Measurements from ENCODE around the gene CBLC.
A peak's percentile ranks its signal among the peaks of the same experiment; 100 is the strongest.

The CBLC gene

DNA sequence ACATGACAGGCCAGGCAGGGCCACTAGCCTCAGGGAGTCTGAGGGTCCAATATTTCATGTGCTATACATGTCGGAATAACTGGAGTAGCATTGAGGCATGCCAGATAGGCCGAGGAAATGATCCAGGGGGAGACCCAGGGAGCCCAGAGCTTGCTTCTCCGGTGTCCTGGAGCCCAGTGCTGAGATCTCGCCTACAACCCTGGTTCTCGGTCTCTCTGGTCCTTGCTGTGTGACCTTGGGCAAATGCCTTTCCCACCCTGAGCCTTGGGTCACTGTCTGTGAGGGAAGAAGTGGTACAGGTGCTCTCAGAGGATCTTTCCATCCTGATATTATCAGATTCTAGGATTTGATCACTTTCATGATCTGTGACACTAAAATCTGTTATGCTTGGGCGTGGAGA, 11.3 kb downstream of the CBLC start:
- Histone ChIP-seq H3K14ac (ENCODE audit: low read length in 2 of 2) (no peak overlapping the region), H3K79me1 (replicated peaks; ENCODE audit: low read length, poor library complexity, severe bottlenecking) (no peaks in the 10 kb centered on the region), H4K91ac (ENCODE audit: low read length) (no peak overlapping the region), H3K4me2 (ENCODE audit: low read length, poor library complexity, severe bottlenecking) (no peak overlapping the region), H2AFZ (ENCODE audit: low read depth, low read length) (no peak overlapping the region), H3K4me1 (ENCODE audit: control insufficient read depth, insufficient read depth, low read depth, low read length) (peaks cover 10% of the 10 kb centered on the region), H3K36me3 (ENCODE audit: control insufficient read depth in 1 of 2, insufficient read depth in 2 of 2, low read depth in 1 of 2, low read length in 2 of 2) (no peaks in the 10 kb centered on the region), H3K27ac (ENCODE audit: low read length, poor library complexity, severe bottlenecking) (no peak overlapping the region), H3K23ac (ENCODE audit: low read length in 2 of 2) (no peak overlapping the region), H2BK12ac (ENCODE audit: low read length in 2 of 2) (no peak overlapping the region), H2BK120ac (ENCODE audit: low read depth, low read length) (peak overlapping the region; percentile 6), H4K8ac (ENCODE audit: low read length) (no peak overlapping the region), H3K9me3 (ENCODE audit: control insufficient read depth, low read length) (no peaks in the 10 kb centered on the region), H3K9ac (ENCODE audit: low read length) (no peak overlapping the region), H2AK5ac (ENCODE audit: low read length, severe bottlenecking) (no peak overlapping the region), H3K27me3 (ENCODE audit: control insufficient read depth in 1 of 2, insufficient read depth in 1 of 2, low read length in 2 of 2) (peaks cover 0 to 7% of the 10 kb centered on the region in 2 experiments), H3K4me3 (ENCODE audit: insufficient read depth in 1 of 2, low read depth in 1 of 2, low read length in 2 of 2) (no peak overlapping the region), H2BK15ac (ENCODE audit: low read depth, poor library complexity, severe bottlenecking) (no peak overlapping the region), H3K18ac (ENCODE audit: low read depth in 1 of 2, low read length in 2 of 2) (no peak overlapping the region), H2BK5ac (ENCODE audit: low read depth, low read length, poor library complexity, severe bottlenecking) (no peak overlapping the region), H3K4ac (ENCODE audit: low read depth in 1 of 2, low read length in 2 of 2) (no peak overlapping the region)
- 94% methylated on average over 6 of the region's 6 CpGs for WGBS
- no peak for DNase-seq

DNA sequence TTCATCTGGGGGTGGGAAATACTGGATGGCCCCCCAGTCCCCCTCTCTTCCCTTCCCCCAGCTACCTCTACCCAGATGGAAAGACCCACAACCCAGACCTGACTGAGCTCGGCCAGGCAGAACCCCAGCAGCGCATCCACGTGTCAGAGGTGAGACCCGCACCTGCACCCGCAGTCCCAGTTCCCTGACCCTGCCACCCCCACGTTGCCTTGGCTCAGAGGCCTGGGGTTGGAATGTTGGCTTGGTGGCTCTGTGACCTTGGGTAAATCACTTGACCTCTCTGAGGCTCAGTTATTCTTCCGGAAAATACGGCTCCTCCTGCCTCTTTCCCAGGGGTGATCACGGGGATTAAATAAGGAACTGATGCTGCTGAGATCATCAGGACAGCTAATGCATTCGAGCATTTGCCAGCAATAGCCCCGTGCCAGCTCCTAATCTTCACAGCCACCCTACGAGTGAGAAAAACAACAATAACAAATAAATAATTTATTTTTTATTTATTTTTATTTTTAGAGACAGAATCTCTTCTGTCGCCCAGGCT, 12.3 kb downstream of the CBLC start:
- Histone ChIP-seq H3K14ac (ENCODE audit: low read length in 2 of 2) (no peak overlapping the region), H2BK120ac (ENCODE audit: low read depth, low read length) (no peak overlapping the region), H3K79me1 (replicated peaks; ENCODE audit: low read length, poor library complexity, severe bottlenecking) (no peaks in the 10 kb centered on the region), H3K9me3 (ENCODE audit: control insufficient read depth, low read length) (no peaks in the 10 kb centered on the region), H3K36me3 (ENCODE audit: control insufficient read depth in 1 of 2, insufficient read depth in 2 of 2, low read depth in 1 of 2, low read length in 2 of 2) (no peaks in the 10 kb centered on the region), H2AK5ac (ENCODE audit: low read length, severe bottlenecking) (no peak overlapping the region), H4K8ac (ENCODE audit: low read length) (no peak overlapping the region), H3K27me3 (ENCODE audit: control insufficient read depth in 1 of 2, insufficient read depth in 1 of 2, low read length in 2 of 2) (peaks cover 0 to 4% of the 10 kb centered on the region in 2 experiments), H2BK5ac (ENCODE audit: low read depth, low read length, poor library complexity, severe bottlenecking) (no peak overlapping the region), H4K91ac (ENCODE audit: low read length) (no peak overlapping the region), H2BK12ac (ENCODE audit: low read length in 2 of 2) (no peak overlapping the region), H3K4ac (ENCODE audit: low read depth in 1 of 2, low read length in 2 of 2) (no peak overlapping the region), H3K4me3 (ENCODE audit: insufficient read depth in 1 of 2, low read depth in 1 of 2, low read length in 2 of 2) (no peak overlapping the region), H3K18ac (ENCODE audit: low read depth in 1 of 2, low read length in 2 of 2) (no peak overlapping the region), H3K9ac (ENCODE audit: low read length) (no peak overlapping the region), H3K23ac (ENCODE audit: low read length in 2 of 2) (no peak overlapping the region), H3K4me1 (ENCODE audit: control insufficient read depth, insufficient read depth, low read depth, low read length) (peaks cover 9% of the 10 kb centered on the region), H3K4me2 (ENCODE audit: low read length, poor library complexity, severe bottlenecking) (no peak overlapping the region), H2BK15ac (ENCODE audit: low read depth, poor library complexity, severe bottlenecking) (no peak overlapping the region), H3K27ac (ENCODE audit: low read length, poor library complexity, severe bottlenecking) (no peak overlapping the region), H2AFZ (ENCODE audit: low read depth, low read length) (no peak overlapping the region)
- no peak for DNase-seq
- 86% methylated on average over 11 of the region's 13 CpGs for WGBS

DNA sequence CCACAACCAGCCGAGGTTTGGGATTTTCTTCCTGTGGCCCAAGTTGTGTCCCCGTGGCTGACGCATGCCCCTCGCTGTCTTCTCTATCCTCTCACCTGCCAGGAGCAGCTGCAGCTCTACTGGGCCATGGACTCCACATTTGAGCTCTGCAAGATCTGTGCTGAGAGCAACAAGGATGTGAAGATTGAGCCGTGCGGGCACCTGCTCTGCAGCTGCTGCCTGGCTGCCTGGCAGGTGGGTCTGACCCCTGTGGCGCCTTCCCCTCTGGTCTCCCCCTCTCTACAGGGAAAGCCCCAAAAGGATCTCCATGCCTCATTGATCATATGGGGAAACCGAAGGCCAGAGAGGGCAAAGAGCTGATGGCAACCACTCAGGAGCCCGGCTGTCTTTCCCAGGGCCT, 14.6 kb downstream of the CBLC start:
- H4K91ac ChIP-seq (ENCODE audit: low read length) = no peak overlapping the region
- H3K79me1 ChIP-seq (replicated peaks; ENCODE audit: low read length, poor library complexity, severe bottlenecking) = no peaks in the 10 kb centered on the region
- H3K4me1 ChIP-seq (ENCODE audit: control insufficient read depth, insufficient read depth, low read depth, low read length) = peaks cover 11% of the 10 kb centered on the region
- H3K14ac ChIP-seq (ENCODE audit: low read length in 2 of 2) = no peak overlapping the region
- no peak overlapping the region for H2BK120ac ChIP-seq (ENCODE audit: low read depth, low read length)
- no peak overlapping the region for H3K9ac ChIP-seq (ENCODE audit: low read length)
- no peak overlapping the region for H2BK12ac ChIP-seq (ENCODE audit: low read length in 2 of 2)
- H3K4me3 ChIP-seq (ENCODE audit: insufficient read depth in 1 of 2, low read depth in 1 of 2, low read length in 2 of 2) = no peak overlapping the region
- WGBS = 90% methylated on average over 9 of the region's 9 CpGs
- H3K27me3 ChIP-seq (ENCODE audit: control insufficient read depth in 1 of 2, insufficient read depth in 1 of 2, low read length in 2 of 2) = peaks cover 0 to 4% of the 10 kb centered on the region in 2 experiments
- no peaks in the 10 kb centered on the region for H3K9me3 ChIP-seq (ENCODE audit: control insufficient read depth, low read length)
- H3K23ac ChIP-seq (ENCODE audit: low read length in 2 of 2) = peak overlapping the region in 1 of 2 experiments; percentile 64
- no peak for DNase-seq
- no peak overlapping the region for H3K18ac ChIP-seq (ENCODE audit: low read depth in 1 of 2, low read length in 2 of 2)
- H2BK15ac ChIP-seq (ENCODE audit: low read depth, poor library complexity, severe bottlenecking) = no peak overlapping the region
- H3K27ac ChIP-seq (ENCODE audit: low read length, poor library complexity, severe bottlenecking) = no peak overlapping the region
- no peaks in the 10 kb centered on the region for H3K36me3 ChIP-seq (ENCODE audit: control insufficient read depth in 1 of 2, insufficient read depth in 2 of 2, low read depth in 1 of 2, low read length in 2 of 2)
- H2BK5ac ChIP-seq (ENCODE audit: low read depth, low read length, poor library complexity, severe bottlenecking) = no peak overlapping the region
- H3K4me2 ChIP-seq (ENCODE audit: low read length, poor library complexity, severe bottlenecking) = no peak overlapping the region
- H2AK5ac ChIP-seq (ENCODE audit: low read length, severe bottlenecking) = no peak overlapping the region
- no peak overlapping the region for H4K8ac ChIP-seq (ENCODE audit: low read length)
- no peak overlapping the region for H3K4ac ChIP-seq (ENCODE audit: low read depth in 1 of 2, low read length in 2 of 2)
- no peak overlapping the region for H2AFZ ChIP-seq (ENCODE audit: low read depth, low read length)

DNA sequence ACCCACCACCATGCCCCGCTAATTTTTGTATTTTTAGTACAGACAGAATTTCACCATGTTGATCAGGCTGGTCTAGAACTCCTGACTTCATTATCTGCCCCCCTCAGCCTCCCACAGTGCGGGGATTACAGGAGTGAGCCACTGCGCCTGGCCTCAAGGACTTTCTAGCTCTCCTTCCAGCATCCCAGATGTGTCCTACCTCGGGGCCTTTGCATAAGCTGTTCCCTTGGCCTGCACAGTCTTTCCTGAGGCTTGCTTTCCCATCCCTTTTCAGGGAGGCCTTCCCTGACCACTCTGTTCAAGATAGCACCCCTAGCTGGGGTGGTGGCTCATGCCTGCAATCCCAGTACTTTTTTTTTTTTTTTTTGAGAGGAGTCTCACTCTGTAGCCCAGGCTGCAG, 16.9 kb downstream of the CBLC start:
- Histone ChIP-seq H3K4me1 (ENCODE audit: control insufficient read depth, insufficient read depth, low read depth, low read length) (peaks cover 15% of the 10 kb centered on the region), H3K4me2 (ENCODE audit: low read length, poor library complexity, severe bottlenecking) (no peak overlapping the region), H3K27me3 (ENCODE audit: control insufficient read depth in 1 of 2, insufficient read depth in 1 of 2, low read length in 2 of 2) (peaks cover 0 to 4% of the 10 kb centered on the region in 2 experiments), H2BK120ac (ENCODE audit: low read depth, low read length) (no peak overlapping the region), H3K4me3 (ENCODE audit: insufficient read depth in 1 of 2, low read depth in 1 of 2, low read length in 2 of 2) (no peak overlapping the region), H2AFZ (ENCODE audit: low read depth, low read length) (no peak overlapping the region), H3K79me1 (replicated peaks; ENCODE audit: low read length, poor library complexity, severe bottlenecking) (no peaks in the 10 kb centered on the region), H2BK5ac (ENCODE audit: low read depth, low read length, poor library complexity, severe bottlenecking) (no peak overlapping the region), H3K4ac (ENCODE audit: low read depth in 1 of 2, low read length in 2 of 2) (no peak overlapping the region), H3K27ac (ENCODE audit: low read length, poor library complexity, severe bottlenecking) (no peak overlapping the region), H2BK15ac (ENCODE audit: low read depth, poor library complexity, severe bottlenecking) (no peak overlapping the region), H3K18ac (ENCODE audit: low read depth in 1 of 2, low read length in 2 of 2) (no peak overlapping the region), H3K9ac (ENCODE audit: low read length) (no peak overlapping the region), H2BK12ac (ENCODE audit: low read length in 2 of 2) (no peak overlapping the region), H4K91ac (ENCODE audit: low read length) (no peak overlapping the region), H3K14ac (ENCODE audit: low read length in 2 of 2) (no peak overlapping the region), H3K23ac (ENCODE audit: low read length in 2 of 2) (no peak overlapping the region), H2AK5ac (ENCODE audit: low read length, severe bottlenecking) (no peak overlapping the region), H4K8ac (ENCODE audit: low read length) (no peak overlapping the region), H3K36me3 (ENCODE audit: control insufficient read depth in 1 of 2, insufficient read depth in 2 of 2, low read depth in 1 of 2, low read length in 2 of 2) (no peaks in the 10 kb centered on the region), H3K9me3 (ENCODE audit: control insufficient read depth, low read length) (no peaks in the 10 kb centered on the region)
- 87% methylated on average over 4 of the region's 4 CpGs for WGBS
- no peak for DNase-seq
